Measurements from ENCODE around the gene FHL2. TPM values are rescaled to one million over a fixed set of nuclear protein-coding genes. Genes with fewer than 3 reads are reported as not detected.
A peak's percentile ranks its signal among the peaks of the same experiment; 100 is the strongest.

Gene FHL2
- total RNA-seq, 6 donors from 2014 or later = 2.4 to 15.0 (median 7.2) TPM

GRCh38 chr2:105445498-105445897 lies 46.6 kb upstream of the FHL2 start:
- Histone ChIP-seq H3K27ac (no peak overlapping the region), H3K36me3 (no peaks in the 10 kb centered on the region), H3K9me3 (no peaks in the 10 kb centered on the region), H3K4me3 (no peak overlapping the region), H3K27me3 (no peaks in the 10 kb centered on the region), H3K4me1 (peaks cover 0 to 7% (median 0%) of the 10 kb centered on the region in 4 donors)
- DNase-seq (no peak), ATAC-seq (ENCODE audit: low FRiP score in 2 of 2) (no peak)
- 65 to 77% methylated on average over 5 of the region's 5 CpGs for WGBS, 2 donors
- TF ChIP-seq EP300 (IDR thresholded peaks at IDR 0.05) (no peak), POLR2A (IDR thresholded peaks at IDR 0.05) (no peak), CTCF (IDR thresholded peaks at IDR 0.05) (no peak), POLR2AphosphoS5 (IDR thresholded peaks at IDR 0.05) (no peak)

GRCh38 chr2:105443617-105444598 lies 45.1 kb upstream of the FHL2 start:
- ATAC-seq (ENCODE audit: low FRiP score in 2 of 2) = no peak
- Histone ChIP-seq H3K4me3 (no peak overlapping the region), H3K9me3 (no peaks in the 10 kb centered on the region), H3K36me3 (no peaks in the 10 kb centered on the region), H3K4me1 (peaks cover 0 to 7% (median 0%) of the 10 kb centered on the region in 4 donors), H3K27ac (peak overlapping the region in 1 of 4 donors; percentile 0), H3K27me3 (no peaks in the 10 kb centered on the region)
- no peak for DNase-seq
- TF ChIP-seq EP300 (IDR thresholded peaks at IDR 0.05) (no peak), CTCF (IDR thresholded peaks at IDR 0.05) (peak in 1 of 6 experiments; percentile 24)
- 70 to 72% methylated on average over 10 of the region's 10 CpGs for WGBS, 2 donors

- ATAC-seq (ENCODE audit: low FRiP score in 2 of 2) (peak in 1 of 2 donors; percentile 38), DNase-seq (no peak)
- peaks cover 0 to 7% (median 3%) of the 10 kb centered on the region in 4 donors for H3K4me1 ChIP-seq
- no peak for TF ChIP-seq POLR2AphosphoS5 (IDR thresholded peaks at IDR 0.05)
- TF ChIP-seq CTCF (IDR thresholded peaks at IDR 0.05) = no peak
- no peak for TF ChIP-seq POLR2A (IDR thresholded peaks at IDR 0.05)
- TF ChIP-seq EP300 (IDR thresholded peaks at IDR 0.05) = no peak
- WGBS, 2 donors = 95 to 96% methylated on average over 5 of the region's 5 CpGs
- no peaks in the 10 kb centered on the region for H3K9me3 ChIP-seq
- H3K27me3 ChIP-seq = no peaks in the 10 kb centered on the region
- H3K4me3 ChIP-seq = no peak overlapping the region
- no peaks in the 10 kb centered on the region for H3K36me3 ChIP-seq
- H3K27ac ChIP-seq = no peak overlapping the region
Measured at GRCh38 chr2:105442721-105443120, 43.9 kb upstream of the FHL2 start.

- WGBS, 2 donors = 90 to 92% methylated on average over 2 of the region's 2 CpGs
- TF ChIP-seq EP300 (IDR thresholded peaks at IDR 0.05) = no peak
- no peak for TF ChIP-seq CTCF (IDR thresholded peaks at IDR 0.05)
- TF ChIP-seq POLR2AphosphoS5 (IDR thresholded peaks at IDR 0.05) = no peak
- TF ChIP-seq POLR2A (IDR thresholded peaks at IDR 0.05) = no peak
- H3K27ac ChIP-seq = no peak overlapping the region
Measured at GRCh38 chr2:105442056-105442455, 43.2 kb upstream of the FHL2 start.

More at GRCh38 chr2:105442056-105442455, 43.2 kb upstream of the FHL2 start:
- H3K4me1 ChIP-seq = peaks cover 0 to 7% (median 3%) of the 10 kb centered on the region in 4 donors
- H3K27me3 ChIP-seq = no peaks in the 10 kb centered on the region
- no peak overlapping the region for H3K4me3 ChIP-seq
- no peaks in the 10 kb centered on the region for H3K9me3 ChIP-seq
- H3K36me3 ChIP-seq = no peaks in the 10 kb centered on the region
- no peak for ATAC-seq (ENCODE audit: low FRiP score in 2 of 2)
- DNase-seq = no peak

All from upper lobe of left lung (tissue), 6 donors.